Measurements from ENCODE around the gene TRIP10.

TRIP10 gene

GRCh38 chr19:6724631-6725492, 14.6 kb upstream of the TRIP10 start:
- DNase-seq (ENCODE audit: low read depth, low spot score) = no peak

GRCh38 chr19:6725513-6726231, 13.8 kb upstream of the TRIP10 start:
- no peak for DNase-seq (ENCODE audit: low read depth, low spot score)

- DNase-seq (ENCODE audit: low read depth, low spot score) = no peak
Observed at GRCh38 chr19:6728346-6728745, 11.1 kb upstream of the TRIP10 start.

GRCh38 chr19:6729573-6730152, 9.8 kb upstream of the TRIP10 start:
- no peak for DNase-seq (ENCODE audit: low read depth, low spot score)

DNA sequence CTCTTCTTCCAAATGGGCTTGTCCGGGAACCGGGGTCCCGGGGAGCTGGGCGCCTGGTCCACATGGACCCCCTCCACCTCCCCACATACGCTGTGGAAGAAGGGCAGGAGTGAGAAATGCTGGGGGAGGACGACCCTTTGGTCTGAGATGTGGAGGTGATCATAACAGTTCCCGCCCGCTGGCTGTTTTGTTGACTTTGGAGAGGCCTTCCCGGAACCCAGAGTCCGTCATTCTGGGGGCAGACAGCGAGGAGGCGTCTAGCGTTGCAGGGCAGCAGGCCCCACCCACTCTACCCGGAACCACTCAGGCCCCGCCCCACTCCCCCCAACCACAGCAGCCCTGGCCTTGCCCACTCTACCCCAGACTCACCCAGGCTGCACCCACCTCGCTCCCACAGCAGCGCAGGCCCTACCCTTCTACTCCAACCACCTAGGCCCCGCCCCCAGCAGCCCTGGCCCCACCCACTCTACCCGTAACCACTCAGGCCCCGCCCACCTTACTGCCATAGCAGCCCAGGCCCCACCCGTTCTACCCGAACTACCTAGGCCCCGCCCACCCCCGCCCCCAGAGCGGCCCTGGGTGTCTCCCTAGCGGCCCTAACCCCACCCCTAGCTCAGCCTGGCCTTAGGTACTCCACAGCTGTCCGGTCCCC, 9.2 kb upstream of the TRIP10 start:
- no peak for DNase-seq (ENCODE audit: low read depth, low spot score)

- DNase-seq (ENCODE audit: low read depth, low spot score) = no peak
Observed at GRCh38 chr19:6730941-6731670, 8.4 kb upstream of the TRIP10 start.

GRCh38 chr19:6731822-6732221, 7.7 kb upstream of the TRIP10 start:
- DNase-seq (ENCODE audit: low read depth, low spot score) = no peak

DNA sequence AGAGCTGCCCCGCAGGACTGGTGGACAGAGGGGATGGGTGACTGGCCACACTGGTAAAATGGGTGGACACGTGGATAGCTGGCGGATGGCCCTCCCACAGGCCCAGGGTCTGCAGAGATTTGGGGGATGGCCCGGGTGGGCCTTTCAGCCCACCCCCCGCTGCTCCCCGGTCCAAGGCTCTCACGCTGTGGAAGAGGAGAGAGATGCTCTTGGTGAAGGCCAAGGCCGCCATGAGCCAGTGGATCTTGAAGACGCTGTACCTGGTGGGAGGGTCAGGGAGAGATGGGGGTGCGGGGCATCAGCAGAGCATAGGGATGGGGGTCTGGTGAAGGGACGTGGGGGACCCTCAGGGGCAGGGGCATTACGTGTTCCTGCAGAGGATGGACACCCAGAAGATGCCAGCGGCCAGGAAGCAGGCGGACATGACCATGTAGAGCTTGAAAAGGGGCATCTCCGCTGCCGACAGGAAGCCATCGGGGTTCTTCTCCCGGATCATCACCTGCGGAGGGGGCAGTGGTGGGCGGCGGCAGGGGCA, 6.6 kb upstream of the TRIP10 start:
- no peak for DNase-seq (ENCODE audit: low read depth, low spot score)

DNA sequence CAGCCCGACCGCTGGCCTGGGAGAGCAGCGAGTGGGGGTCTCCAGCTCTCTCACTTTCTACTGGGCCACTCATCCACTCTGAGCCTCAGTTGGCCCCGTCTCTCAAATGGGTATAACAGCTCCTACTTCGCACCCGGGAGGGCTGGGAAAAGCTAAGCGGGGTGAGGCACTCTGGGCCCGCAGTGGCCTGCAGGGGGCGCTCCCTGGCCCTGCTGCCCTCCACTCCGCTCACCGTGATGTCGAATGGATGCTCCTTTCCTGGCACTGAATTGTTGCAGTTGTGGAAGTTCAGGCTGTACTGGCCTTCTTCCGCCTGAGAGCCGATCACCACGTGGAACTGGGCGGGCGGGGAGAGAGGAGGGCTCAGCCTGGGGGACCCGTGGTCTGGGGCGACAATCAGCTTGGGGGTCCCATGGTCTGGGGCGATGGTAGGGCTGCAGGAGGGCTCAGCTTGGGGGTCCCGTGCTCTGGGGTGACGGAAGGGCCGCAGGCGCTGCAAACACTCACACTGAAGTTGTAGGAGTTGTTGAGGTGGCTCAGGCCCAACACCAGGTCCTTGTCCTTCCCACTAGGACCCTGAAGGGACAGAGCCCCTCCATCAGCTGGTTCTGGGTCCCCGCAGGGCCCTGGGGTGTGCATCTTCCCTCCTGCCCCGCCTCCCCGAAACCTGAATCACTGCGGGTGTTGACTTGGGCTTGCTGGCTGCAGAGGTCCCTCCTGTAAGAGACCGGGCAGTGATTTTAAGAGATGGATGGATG, 6.0 kb upstream of the TRIP10 start:
- DNase-seq (ENCODE audit: low read depth, low spot score) = no peak

DNA sequence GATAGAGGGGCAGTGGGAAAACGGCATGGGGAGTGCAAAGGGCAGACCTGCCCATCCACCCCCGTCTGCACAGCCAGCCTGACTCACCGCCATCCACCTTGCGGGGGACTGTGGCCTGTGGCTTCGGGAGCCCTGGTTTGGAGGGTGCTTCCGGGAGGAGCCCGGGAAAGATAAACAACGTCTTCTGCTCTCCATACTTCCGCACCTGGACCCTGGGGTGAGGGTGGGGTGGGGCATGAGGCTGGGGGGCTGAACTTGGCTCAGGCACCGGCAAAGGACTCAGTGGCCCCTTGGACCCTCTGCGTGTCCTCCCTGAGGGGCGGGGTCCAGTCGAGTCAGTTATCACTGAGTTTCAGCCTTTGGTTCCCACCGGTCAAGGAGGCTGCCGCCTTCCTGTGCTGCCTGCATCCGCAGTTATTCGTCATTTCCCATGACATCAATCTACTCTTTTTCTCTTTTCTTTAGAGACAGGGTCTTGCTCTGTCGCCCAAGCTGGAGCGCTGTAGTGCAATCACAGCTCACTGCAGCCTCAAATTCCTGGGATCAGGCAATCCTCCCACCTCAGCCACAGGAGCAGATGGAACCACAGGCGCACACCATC, 5.3 kb upstream of the TRIP10 start:
- DNase-seq (ENCODE audit: low read depth, low spot score) = no peak

DNA sequence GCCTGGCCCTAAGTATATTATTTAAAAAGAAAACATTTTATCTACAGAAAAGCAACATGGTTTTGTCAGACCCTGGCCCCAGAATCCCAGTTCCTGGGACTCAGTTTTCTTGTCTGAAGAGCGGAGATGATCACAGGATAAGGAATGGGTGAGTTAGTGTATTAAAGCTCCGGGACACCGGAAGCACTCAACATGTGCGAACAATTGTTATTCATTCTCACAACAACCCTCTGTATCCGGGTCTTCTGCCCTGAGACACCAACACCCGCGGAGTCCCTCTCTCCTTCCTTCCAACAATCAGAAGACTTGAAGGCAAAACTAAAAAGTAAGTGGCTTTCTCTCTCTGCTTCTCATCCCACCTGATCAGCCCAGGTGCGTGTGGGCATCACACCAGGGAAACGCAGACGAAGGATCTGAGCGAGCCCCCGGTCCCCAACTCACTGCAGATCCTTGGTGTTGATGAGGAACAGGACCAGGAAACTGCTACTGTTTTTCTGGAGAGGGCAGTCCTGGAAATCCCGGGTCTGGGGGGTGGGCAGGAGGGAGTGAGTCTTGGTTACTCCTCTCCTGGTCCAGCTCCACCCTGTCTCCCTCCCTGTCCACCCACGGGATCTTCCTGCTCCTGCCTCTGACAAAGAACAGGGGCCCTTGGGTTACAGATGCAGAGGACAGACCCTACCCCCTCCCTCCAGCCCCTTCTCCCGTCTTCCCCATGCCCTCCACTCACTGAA, 4.1 kb upstream of the TRIP10 start:
- no peak for DNase-seq (ENCODE audit: low read depth, low spot score)

DNA sequence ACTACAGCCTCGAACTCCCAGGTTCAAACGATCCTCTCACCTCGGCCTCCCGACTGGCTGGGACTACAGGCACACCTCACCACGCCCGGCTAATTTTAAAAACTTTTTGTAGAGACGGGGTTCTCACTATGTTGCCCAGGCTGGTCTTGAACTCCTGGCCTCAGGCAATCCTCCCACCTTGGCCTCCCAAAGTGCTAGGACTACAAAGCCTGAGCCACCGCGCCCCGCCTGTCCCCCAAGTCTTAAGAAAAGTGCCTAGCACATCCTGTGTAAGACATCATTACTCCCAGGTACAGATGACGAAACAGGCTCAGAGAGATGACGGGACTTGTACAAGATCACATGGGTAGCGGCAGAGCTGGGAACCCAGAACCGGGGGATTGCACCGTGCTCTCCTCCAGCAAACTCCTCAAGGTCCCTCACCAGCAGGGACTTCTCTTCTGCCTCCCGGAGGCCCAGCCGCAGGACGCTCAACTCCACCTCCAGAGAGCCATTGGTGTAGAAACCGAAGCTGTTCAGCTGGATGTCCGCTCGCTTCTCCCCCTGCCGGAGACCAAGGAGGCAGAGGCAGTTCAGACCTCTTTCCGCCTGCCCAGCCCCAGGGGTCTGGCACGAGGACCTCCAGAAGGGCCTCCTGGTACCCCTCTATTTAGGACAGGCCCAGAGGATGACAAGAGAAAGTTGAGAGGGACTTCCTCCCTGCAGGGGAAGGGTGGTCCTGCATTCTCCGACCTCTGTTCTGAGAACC, 3.1 kb upstream of the TRIP10 start:
- DNase-seq (ENCODE audit: low read depth, low spot score) = no peak

GRCh38 chr19:6736917-6737283, 2.6 kb upstream of the TRIP10 start:
- no peak for DNase-seq (ENCODE audit: low read depth, low spot score)

GRCh38 chr19:6737284-6737872, 2.1 kb upstream of the TRIP10 start, which contains the start of gene GPR108:
Gene GPR108 (minus strand): TSS chr19:6737580. CDS start chr19:6737576, 4 bp downstream.
- peak; percentile 100 for DNase-seq (ENCODE audit: low read depth, low spot score)

GRCh38 chr19:6737873-6738786, 1.4 kb upstream of the TRIP10 start:
- DNase-seq (ENCODE audit: low read depth, low spot score) = no peak

GRCh38 chr19:6738787-6739389, 592 bp upstream of the TRIP10 start:
- no peak for DNase-seq (ENCODE audit: low read depth, low spot score)

All from iPS DF 19.7 (cell line).